Heart left ventricle (tissue), 13 donors: ENCODE data around the gene TMEM181.

Experiments used
- POLR2A ChIP-seq, 2 donors: fragments of 450-650 bp; IDR thresholded peaks; one replicate each; pipeline ENCODE4 v1.6.1; 2017; ENCODE audit warnings: antibody characterized with exemption in 2 of 2, mild to moderate bottlenecking in 2 of 2, moderate library complexity in 2 of 2
- TF ChIP-seq, protein P1 (sequence below), 12 donors: fragments of 200-600 bp; sonication (generic) in 4 of 12; IDR thresholded peaks; one replicate each; pipeline versions ENCODE4 v1.5.0 to v1.8.0; 2018 to 2022; ENCODE audit warnings: antibody characterized with exemption in 12 of 12, mild to moderate bottlenecking in 5 of 12
- donor health status: ischemic (EF 13 %, LVEDD 7.1; RV severe dilation, severe dysfunction).
- donor health status: DM: no; HTN: yes; CAD: no.
- donor health status: DM: no; HTN: no; CAD: no.
- donor health status: ischemic (EF 25% LVEDD 6.9; RV normal size, moderate dysfunction).
- donor health status: ischemic (EF 25% LVEDD 5.7; RV mildly dilated, moderate dysfunction).
- donor health status: ischemic (EF 35%, LVEDD 5.7; RV mildly dilated, moderate dysfunction).
- donor health status: nonischemic (EF 11% LVEDD 7.7; RV severe dilation, severe dysfunction).
- donor health status: DM: yes; HTN: yes; CAD: no.
- donor health status: PGD.
- donor health status: ischemic (EF 29% LVEDD 5.4; RV normal size, mild dysfunction).
- donor health status: nonischemic (EF 23%, LVEDD 6.1; RV moderate dilation, normal function).

DNA sequence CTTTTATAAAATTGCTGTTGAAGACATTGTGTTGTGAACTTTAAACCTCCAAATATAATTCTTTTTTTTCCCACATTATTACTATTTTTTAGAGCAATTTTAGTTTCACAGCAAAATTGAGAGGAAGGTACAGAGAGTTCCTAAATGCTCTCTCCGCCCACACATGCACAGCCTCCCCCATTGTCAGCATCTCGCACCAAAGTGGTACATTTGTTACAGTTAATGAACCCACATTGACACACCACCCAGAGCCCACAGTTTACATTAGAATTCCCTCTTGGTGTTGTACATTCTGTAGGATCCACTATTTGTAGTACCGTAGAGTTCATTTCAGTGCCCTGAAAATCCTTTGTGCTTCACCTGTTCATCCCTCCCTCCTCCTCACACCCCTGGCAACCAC, 33.8 kb downstream of the TMEM181 start:
- TF ChIP-seq, protein P1, sequence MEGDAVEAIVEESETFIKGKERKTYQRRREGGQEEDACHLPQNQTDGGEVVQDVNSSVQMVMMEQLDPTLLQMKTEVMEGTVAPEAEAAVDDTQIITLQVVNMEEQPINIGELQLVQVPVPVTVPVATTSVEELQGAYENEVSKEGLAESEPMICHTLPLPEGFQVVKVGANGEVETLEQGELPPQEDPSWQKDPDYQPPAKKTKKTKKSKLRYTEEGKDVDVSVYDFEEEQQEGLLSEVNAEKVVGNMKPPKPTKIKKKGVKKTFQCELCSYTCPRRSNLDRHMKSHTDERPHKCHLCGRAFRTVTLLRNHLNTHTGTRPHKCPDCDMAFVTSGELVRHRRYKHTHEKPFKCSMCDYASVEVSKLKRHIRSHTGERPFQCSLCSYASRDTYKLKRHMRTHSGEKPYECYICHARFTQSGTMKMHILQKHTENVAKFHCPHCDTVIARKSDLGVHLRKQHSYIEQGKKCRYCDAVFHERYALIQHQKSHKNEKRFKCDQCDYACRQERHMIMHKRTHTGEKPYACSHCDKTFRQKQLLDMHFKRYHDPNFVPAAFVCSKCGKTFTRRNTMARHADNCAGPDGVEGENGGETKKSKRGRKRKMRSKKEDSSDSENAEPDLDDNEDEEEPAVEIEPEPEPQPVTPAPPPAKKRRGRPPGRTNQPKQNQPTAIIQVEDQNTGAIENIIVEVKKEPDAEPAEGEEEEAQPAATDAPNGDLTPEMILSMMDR (IDR thresholded peaks at IDR 0.05): no peak
- TF ChIP-seq POLR2A (IDR thresholded peaks at IDR 0.05): no peak
